Prostate gland (tissue), 2 donors: Measurements from ENCODE around the gene NDRG2. TPM values are rescaled to one million over a fixed set of nuclear protein-coding genes. Genes with fewer than 3 reads are reported as not detected.
A peak's percentile ranks its signal among the peaks of the same experiment; 100 is the strongest.

Experiments
- DNase-seq: peaks from one replicate; pipeline ENCODE4 v3.0.0-alpha.2; 2019; ENCODE audit warnings: low spot score
- H3K27ac ChIP-seq, 2 donors: fragments of 200-600 bp; sonication (generic); 2 replicates each; pipeline ENCODE4 v1.5.1; 2017 to 2019
- H3K27me3 ChIP-seq: fragments of 200-600 bp; sonication (generic); replicated peaks from 2 replicates; pipeline ENCODE4 v1.5.1; 2019; ENCODE audit not compliant: insufficient read depth
- H3K36me3 ChIP-seq, 2 donors: fragments of 200-600 bp; sonication (generic); 1 replicate in 1 of 2; 2 replicates in 1 of 2; pipeline versions ENCODE4 v1.5.1 to v1.8.1; 2017 to 2019
- H3K4me1 ChIP-seq: fragments of 200-600 bp; sonication (generic); replicated peaks from 2 replicates; pipeline ENCODE4 v1.5.1; 2019
- H3K4me3 ChIP-seq, 2 donors: fragments of 200-600 bp; sonication (generic); 2 replicates each; pipeline ENCODE4 v1.5.1; 2017 to 2019
- H3K9me3 ChIP-seq: fragments of 200-600 bp; sonication (generic); 2 replicates; pipeline ENCODE4 v1.5.1; 2017
- CTCF ChIP-seq, 4 experiments: fragments of 200-600 bp in 2 of 4; fragments of 450-650 bp in 2 of 4; sonication (generic) in 2 of 4; IDR thresholded peaks; 1 replicate in 3 of 4; 2 replicates in 1 of 4; pipeline ENCODE4 v1.5.1; 2016 to 2019; ENCODE audit warnings: antibody characterized with exemption in 4 of 4, mild to moderate bottlenecking in 2 of 4, moderate library complexity in 2 of 4
- POLR2A ChIP-seq: fragments of 450-650 bp; IDR thresholded peaks from one replicate; pipeline ENCODE4 v1.6.1; 2016; ENCODE audit warnings: antibody characterized with exemption, mild to moderate bottlenecking
- POLR2AphosphoS5 ChIP-seq: sonication (generic); formaldehyde crosslinking; IDR thresholded peaks from one replicate; pipeline ENCODE4 v1.6.1; 2017; ENCODE audit warnings: antibody characterized with exemption
- WGBS: methylation state at CpG from one replicate; pipeline ENCODE4 v1.1.5; 2018; 5-methylcytosine and 5-hydroxymethylcytosine counted together
- intact Hi-C: fragments of 100-400 bp; cut with DNase I; formaldehyde crosslinking; loops from one replicate; pipeline ENCODE4 v1.14.2; 2022
- total RNA-seq, 2 donors: library from RNA; depleted of rRNA; stranded (reverse); fragments of >200 nt; gene quantifications; one replicate each; pipeline ENCODE4 v1.1.0, GENCODE V29; 2016

NDRG2 gene
- total RNA-seq, 2 donors from 2014 or later = 230 to 304 TPM

GRCh38 chr14:21023174-21023573, 1.7 kb downstream of the NDRG2 start:
- H3K4me1 ChIP-seq = peaks cover 4% of the 10 kb centered on the region
- intact Hi-C loops = no loop called here
- WGBS = 43% methylated on average over 7 of the region's 7 CpGs
- no peaks in the 10 kb centered on the region for H3K9me3 ChIP-seq
- no peak for DNase-seq
- TF ChIP-seq POLR2A (no peak), POLR2AphosphoS5 (no peak), CTCF (IDR thresholded peaks at IDR 0.05) (no peak)
- no peaks in the 10 kb centered on the region for H3K36me3 ChIP-seq
- H3K27me3 ChIP-seq = no peaks in the 10 kb centered on the region
- H3K27ac ChIP-seq = peak overlapping the region; percentile 87 to 95
- peak overlapping the region in 1 of 2 donors; percentile 84 for H3K4me3 ChIP-seq

- Histone ChIP-seq H3K4me3 (no peak overlapping the region), H3K4me1 (peaks cover 4% of the 10 kb centered on the region)
Observed at GRCh38 chr14:21022686-21023085, 2.2 kb downstream of the NDRG2 start.

GRCh38 chr14:21020977-21021545, 3.8 kb downstream of the NDRG2 start:
- TF ChIP-seq POLR2A (no peak), POLR2AphosphoS5 (peak; percentile 80), CTCF (IDR thresholded peaks at IDR 0.05) (no peak)
- Histone ChIP-seq H3K27ac (peak overlapping the region; percentile 87 to 95), H3K27me3 (no peaks in the 10 kb centered on the region), H3K9me3 (no peaks in the 10 kb centered on the region), H3K4me1 (peaks cover 4% of the 10 kb centered on the region), H3K36me3 (peaks cover 0 to 5% of the 10 kb centered on the region in 2 donors), H3K4me3 (no peak overlapping the region)
- 75% methylated on average over 5 of the region's 5 CpGs for WGBS
- peak; percentile 38 for DNase-seq
- intact Hi-C loops = no loop called here

More at GRCh38 chr14:21022686-21023085, 2.2 kb downstream of the NDRG2 start:
- intact Hi-C loops = no loop called here
- 52% methylated on average over 5 of the region's 5 CpGs for WGBS
- no peaks in the 10 kb centered on the region for H3K27me3 ChIP-seq
- H3K27ac ChIP-seq = peak overlapping the region; percentile 87 to 95
- no peaks in the 10 kb centered on the region for H3K36me3 ChIP-seq
- TF ChIP-seq POLR2AphosphoS5 (no peak), CTCF (IDR thresholded peaks at IDR 0.05) (no peak), POLR2A (no peak)
- DNase-seq = no peak
- no peaks in the 10 kb centered on the region for H3K9me3 ChIP-seq

GRCh38 chr14:21019366-21019765, 5.5 kb downstream of the NDRG2 start:
- TF ChIP-seq POLR2AphosphoS5 (no peak), POLR2A (no peak), CTCF (IDR thresholded peaks at IDR 0.05) (no peak)
- DNase-seq = no peak
- H3K4me3 ChIP-seq = no peak overlapping the region
- H3K4me1 ChIP-seq = peaks cover 4% of the 10 kb centered on the region
- no peaks in the 10 kb centered on the region for H3K27me3 ChIP-seq
- no peak overlapping the region for H3K27ac ChIP-seq
- WGBS = 57% methylated on average over 1 of the region's 1 CpG
- H3K9me3 ChIP-seq = no peaks in the 10 kb centered on the region
- H3K36me3 ChIP-seq = peaks cover 0 to 5% of the 10 kb centered on the region in 2 donors
- intact Hi-C loops = loop anchor here (5.0 kb wide), 1 partner anchor 73 kb away; no protein-coding TSS in a partner anchor

GRCh38 chr14:21018781-21019180, 6.1 kb downstream of the NDRG2 start:
- intact Hi-C loops = loop anchor here (5.0 kb wide), 1 partner anchor 74 kb away; no protein-coding TSS in a partner anchor
- Histone ChIP-seq H3K27me3 (no peaks in the 10 kb centered on the region), H3K4me1 (peaks cover 4% of the 10 kb centered on the region), H3K27ac (no peak overlapping the region), H3K36me3 (peaks cover 0 to 5% of the 10 kb centered on the region in 2 donors), H3K9me3 (no peaks in the 10 kb centered on the region), H3K4me3 (no peak overlapping the region)
- TF ChIP-seq POLR2AphosphoS5 (no peak), CTCF (IDR thresholded peaks at IDR 0.05) (no peak), POLR2A (no peak)
- DNase-seq = no peak
- WGBS = 92% methylated on average over 3 of the region's 3 CpGs
